ENCODE results near the gene MKNK1.

MKNK1 gene

DNA sequence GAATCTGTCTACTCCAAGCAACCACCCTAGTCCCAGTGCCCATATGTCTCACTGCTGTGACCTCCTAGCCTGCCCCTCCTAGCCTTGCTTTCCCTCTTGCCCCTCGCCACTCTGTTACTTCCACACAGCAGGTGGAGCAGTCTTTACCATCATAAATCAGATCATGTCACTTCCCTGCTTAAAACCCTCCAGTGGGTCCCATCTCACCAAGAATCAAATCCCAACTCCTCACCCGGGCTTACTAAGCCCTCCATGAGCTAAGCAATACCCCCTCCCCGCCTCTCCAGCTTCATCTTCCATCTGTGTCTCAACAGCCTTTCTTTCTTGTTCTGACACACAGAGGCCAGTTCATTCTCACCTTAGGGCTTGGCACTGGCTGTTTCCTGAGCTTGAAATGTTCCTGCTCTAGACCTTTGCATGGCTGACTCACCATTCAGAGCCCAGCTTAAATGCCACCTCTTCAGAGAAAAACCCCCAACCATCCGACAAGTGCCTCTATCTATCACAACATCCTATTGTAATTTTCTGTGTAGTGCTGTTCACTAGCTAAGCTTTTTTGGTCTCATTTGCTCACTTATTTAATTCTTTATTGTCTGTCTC, 74.9 kb downstream of the MKNK1 start:
- TF ChIP-seq, protein P1, sequence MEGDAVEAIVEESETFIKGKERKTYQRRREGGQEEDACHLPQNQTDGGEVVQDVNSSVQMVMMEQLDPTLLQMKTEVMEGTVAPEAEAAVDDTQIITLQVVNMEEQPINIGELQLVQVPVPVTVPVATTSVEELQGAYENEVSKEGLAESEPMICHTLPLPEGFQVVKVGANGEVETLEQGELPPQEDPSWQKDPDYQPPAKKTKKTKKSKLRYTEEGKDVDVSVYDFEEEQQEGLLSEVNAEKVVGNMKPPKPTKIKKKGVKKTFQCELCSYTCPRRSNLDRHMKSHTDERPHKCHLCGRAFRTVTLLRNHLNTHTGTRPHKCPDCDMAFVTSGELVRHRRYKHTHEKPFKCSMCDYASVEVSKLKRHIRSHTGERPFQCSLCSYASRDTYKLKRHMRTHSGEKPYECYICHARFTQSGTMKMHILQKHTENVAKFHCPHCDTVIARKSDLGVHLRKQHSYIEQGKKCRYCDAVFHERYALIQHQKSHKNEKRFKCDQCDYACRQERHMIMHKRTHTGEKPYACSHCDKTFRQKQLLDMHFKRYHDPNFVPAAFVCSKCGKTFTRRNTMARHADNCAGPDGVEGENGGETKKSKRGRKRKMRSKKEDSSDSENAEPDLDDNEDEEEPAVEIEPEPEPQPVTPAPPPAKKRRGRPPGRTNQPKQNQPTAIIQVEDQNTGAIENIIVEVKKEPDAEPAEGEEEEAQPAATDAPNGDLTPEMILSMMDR (IDR thresholded peaks at IDR 0.05): no peak
- Histone ChIP-seq H3K4me1 (ENCODE audit: control insufficient read depth in 1 of 2, insufficient read depth in 1 of 2, low read depth in 1 of 2, low read length in 1 of 2) (peaks cover 5 to 8% of the 10 kb centered on the region in 2 experiments), H3K9me3 (no peaks in the 10 kb centered on the region), H3K27me3 (peaks cover 100% of the 10 kb centered on the region), H3K4me3 (ENCODE audit: low read depth in 1 of 2, low read length in 1 of 2) (no peak overlapping the region), H3K27ac (no peak overlapping the region), H3K36me3 (no peaks in the 10 kb centered on the region)

DNA sequence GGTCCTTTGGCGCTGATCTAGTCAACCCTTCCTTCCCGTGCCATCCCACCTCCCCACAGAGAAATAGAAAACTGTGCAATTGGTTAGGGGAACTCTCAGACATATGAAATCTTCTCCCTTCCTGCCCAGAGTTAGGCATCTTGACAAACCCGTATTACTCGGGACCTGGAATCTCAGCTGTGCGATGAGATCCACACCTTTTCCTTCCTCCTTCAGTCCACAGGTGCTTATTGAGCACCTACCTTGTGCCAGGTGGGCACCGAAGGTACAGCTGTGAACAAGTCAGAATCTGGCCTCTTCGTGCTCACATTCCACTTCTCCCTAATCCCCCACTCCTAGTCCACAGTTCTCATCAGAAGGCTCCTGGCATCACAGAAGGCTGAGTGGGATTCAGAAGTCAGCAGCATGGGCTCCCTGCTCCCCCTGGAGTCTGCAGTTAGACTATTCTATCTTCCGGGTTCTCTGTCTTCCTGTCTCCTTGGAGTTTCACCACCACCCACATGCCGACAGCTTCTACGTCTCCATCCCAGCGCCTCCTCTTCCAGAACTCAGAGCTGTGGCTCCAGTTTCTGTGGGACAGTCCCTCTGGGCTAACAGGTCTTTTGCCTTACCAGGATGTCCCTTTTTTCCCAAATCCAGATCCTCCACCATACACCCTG, 75.6 kb downstream of the MKNK1 start:
- no peak overlapping the region for H3K27ac ChIP-seq
- peaks cover 2 to 5% of the 10 kb centered on the region in 2 experiments for H3K4me1 ChIP-seq (ENCODE audit: control insufficient read depth in 1 of 2, insufficient read depth in 1 of 2, low read depth in 1 of 2, low read length in 1 of 2)
- H3K27me3 ChIP-seq: peaks cover 100% of the 10 kb centered on the region
- H3K36me3 ChIP-seq: no peaks in the 10 kb centered on the region
- no peaks in the 10 kb centered on the region for H3K9me3 ChIP-seq
- no peak overlapping the region for H3K4me3 ChIP-seq (ENCODE audit: low read depth in 1 of 2, low read length in 1 of 2)
- TF ChIP-seq, protein P1 (IDR thresholded peaks at IDR 0.05): no peak

DNA sequence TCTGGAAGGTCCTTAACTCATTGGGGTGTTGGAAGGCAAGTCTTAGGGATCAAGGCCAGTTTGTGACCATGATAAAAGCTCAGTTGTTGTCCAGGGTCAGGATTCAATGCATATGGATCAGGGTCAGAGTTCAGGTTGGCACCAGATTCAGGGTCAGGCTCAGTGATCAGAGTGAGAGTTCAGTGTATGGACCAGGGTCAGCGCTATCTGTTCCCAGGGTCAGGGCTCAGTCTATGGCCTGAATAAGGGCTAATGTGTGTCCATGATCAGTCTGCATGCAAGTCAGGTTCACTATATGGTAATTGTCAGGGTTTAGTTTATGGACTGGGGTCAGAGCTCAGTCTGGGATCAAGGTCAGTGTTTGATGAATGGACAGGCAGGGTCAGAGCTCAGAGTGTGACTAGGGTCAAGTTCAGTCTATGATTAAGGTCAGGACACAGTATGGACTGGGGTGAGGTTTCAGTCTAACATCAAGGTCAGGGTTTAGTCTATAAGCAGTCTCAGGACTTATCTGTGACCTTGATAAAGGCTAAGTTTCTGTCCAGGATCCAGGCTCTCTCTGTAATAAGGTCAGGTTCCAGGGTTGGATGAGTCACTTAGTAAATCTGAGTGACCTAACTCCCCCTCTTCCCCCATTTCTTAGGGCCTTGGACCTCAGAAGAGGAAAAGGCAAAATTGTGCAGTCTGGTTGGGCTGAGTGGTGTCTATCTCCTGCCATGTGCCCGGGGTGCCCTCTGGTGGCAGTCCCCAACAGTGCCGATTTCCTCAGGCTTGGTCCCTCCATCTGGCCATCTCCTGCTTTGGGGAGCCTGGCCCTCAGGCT, 76.4 kb downstream of the MKNK1 start:
- Histone ChIP-seq H3K27ac (no peak overlapping the region), H3K4me1 (ENCODE audit: control insufficient read depth in 1 of 2, insufficient read depth in 1 of 2, low read depth in 1 of 2, low read length in 1 of 2) (peaks cover 0 to 2% of the 10 kb centered on the region in 2 experiments), H3K36me3 (no peaks in the 10 kb centered on the region), H3K4me3 (ENCODE audit: low read depth in 1 of 2, low read length in 1 of 2) (no peak overlapping the region), H3K9me3 (no peaks in the 10 kb centered on the region), H3K27me3 (peaks cover 100% of the 10 kb centered on the region)
- TF ChIP-seq, protein P1 (IDR thresholded peaks at IDR 0.05): peak; percentile 64

DNA sequence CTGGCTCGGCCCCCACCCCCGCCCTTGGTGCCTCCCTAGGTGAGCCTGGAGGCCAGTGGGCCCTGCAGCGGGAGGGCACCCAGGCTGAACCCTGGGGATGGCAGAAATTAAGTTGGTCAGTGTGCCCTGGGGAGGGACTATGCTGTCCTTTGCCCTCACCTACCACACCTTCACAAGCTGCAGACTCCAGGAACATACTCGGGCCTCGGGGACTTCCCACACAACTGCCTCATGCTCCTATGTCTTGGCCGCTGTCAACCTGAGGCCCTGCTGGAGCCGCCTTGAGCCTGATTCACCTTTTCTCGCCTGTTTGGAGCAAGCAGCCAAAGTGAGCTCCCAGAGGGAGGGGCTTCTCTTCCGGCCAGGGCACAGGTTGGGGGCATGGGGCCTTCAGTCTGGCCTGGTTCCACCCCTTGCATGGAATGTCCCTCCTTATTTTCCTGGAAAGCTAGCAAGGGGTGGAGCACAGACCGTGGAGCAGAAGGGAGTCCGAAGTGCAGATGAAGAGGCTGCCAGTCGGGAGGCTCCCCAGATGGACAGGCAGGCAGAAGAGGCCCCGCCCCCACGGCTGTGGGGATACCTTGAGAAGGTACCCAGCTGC, 77.3 kb downstream of the MKNK1 start:
- peaks cover 100% of the 10 kb centered on the region for H3K27me3 ChIP-seq
- TF ChIP-seq, protein P1 (IDR thresholded peaks at IDR 0.05): no peak
- H3K9me3 ChIP-seq: no peaks in the 10 kb centered on the region
- H3K4me1 ChIP-seq (ENCODE audit: control insufficient read depth in 1 of 2, insufficient read depth in 1 of 2, low read depth in 1 of 2, low read length in 1 of 2): no peaks in the 10 kb centered on the region
- no peak overlapping the region for H3K27ac ChIP-seq
- no peak overlapping the region for H3K4me3 ChIP-seq (ENCODE audit: low read depth in 1 of 2, low read length in 1 of 2)
- no peaks in the 10 kb centered on the region for H3K36me3 ChIP-seq

DNA sequence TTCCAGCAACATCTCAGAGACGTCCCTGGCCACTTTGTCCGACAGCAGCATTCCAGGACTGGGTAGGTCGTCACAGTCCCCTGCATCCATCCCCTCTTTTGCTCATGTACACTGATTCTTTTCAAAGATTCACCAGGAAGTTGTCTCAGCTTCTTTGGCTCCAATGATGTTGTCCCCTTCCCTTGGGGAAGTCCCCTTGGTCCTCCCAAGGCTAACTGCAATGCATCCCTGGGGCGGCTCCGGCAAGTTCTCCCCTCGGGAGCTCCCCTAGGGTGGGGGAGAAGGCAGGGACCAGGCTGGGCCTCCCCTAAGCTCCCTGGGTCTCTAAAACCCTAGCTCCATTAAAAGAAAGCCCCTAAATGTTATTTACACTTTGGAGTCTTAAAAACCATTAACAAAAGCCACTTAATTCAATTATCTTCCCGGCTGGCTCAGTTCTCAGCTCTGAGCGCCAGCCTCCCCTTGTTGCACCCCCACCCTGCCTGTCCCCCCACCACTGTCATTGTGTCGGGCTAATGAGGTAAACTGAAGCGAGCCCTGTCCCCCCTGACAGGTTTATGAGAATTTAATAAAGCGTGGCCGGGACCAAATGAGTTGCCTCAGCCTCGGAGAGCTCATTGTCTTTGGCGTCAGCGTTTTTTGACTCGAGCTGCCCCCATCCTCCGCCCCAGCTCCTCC, 77.9 kb downstream of the MKNK1 start:
- Histone ChIP-seq H3K4me1 (ENCODE audit: control insufficient read depth in 1 of 2, insufficient read depth in 1 of 2, low read depth in 1 of 2, low read length in 1 of 2) (no peaks in the 10 kb centered on the region), H3K9me3 (no peaks in the 10 kb centered on the region), H3K36me3 (no peaks in the 10 kb centered on the region), H3K4me3 (ENCODE audit: low read depth in 1 of 2, low read length in 1 of 2) (no peak overlapping the region), H3K27me3 (peaks cover 100% of the 10 kb centered on the region), H3K27ac (no peak overlapping the region)
- TF ChIP-seq, protein P1 (IDR thresholded peaks at IDR 0.05): no peak
